Lower leg skin (tissue), 3 donors: ENCODE results near the gene GRHL1.

Source experiments
- POLR2A ChIP-seq, 2 donors: fragments of 450-650 bp; IDR thresholded peaks; one replicate each; pipeline ENCODE4 v1.6.1; 2016 to 2017; ENCODE audit warnings: antibody characterized with exemption in 2 of 2, mild to moderate bottlenecking in 1 of 2, moderate library complexity in 1 of 2
- TF ChIP-seq, protein P1 (sequence below), 3 donors: fragments of 450-650 bp; IDR thresholded peaks; one replicate each; pipeline ENCODE4 v1.5.1; 2016; ENCODE audit warnings: antibody characterized with exemption in 3 of 3, mild to moderate bottlenecking in 3 of 3, moderate library complexity in 2 of 3

DNA sequence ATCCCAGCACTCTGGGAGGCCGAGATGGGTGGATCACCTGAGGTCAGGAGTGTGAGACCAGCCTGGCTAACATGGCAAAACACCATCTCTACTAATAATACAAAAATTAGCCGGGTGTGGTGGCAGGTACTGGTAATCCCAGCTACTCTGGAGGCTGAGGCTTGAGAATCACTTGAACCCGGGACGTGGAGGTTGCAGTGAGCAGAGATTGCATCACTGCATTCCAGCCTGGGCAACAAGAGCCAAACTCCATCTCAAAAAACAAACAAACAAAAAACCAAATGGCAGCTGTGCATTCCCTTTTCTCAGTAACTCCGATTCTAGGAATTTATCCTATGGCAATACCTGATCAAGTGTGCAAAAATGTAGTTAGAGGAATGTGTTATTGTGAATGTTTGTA lies 4.7 kb upstream of the GRHL1 start:
- no peak for TF ChIP-seq POLR2A (IDR thresholded peaks at IDR 0.05)
- TF ChIP-seq, protein P1, sequence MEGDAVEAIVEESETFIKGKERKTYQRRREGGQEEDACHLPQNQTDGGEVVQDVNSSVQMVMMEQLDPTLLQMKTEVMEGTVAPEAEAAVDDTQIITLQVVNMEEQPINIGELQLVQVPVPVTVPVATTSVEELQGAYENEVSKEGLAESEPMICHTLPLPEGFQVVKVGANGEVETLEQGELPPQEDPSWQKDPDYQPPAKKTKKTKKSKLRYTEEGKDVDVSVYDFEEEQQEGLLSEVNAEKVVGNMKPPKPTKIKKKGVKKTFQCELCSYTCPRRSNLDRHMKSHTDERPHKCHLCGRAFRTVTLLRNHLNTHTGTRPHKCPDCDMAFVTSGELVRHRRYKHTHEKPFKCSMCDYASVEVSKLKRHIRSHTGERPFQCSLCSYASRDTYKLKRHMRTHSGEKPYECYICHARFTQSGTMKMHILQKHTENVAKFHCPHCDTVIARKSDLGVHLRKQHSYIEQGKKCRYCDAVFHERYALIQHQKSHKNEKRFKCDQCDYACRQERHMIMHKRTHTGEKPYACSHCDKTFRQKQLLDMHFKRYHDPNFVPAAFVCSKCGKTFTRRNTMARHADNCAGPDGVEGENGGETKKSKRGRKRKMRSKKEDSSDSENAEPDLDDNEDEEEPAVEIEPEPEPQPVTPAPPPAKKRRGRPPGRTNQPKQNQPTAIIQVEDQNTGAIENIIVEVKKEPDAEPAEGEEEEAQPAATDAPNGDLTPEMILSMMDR (IDR thresholded peaks at IDR 0.05), result no peak
